HTR-8/SVneo (cell line): ENCODE results near the gene LRP2.
"Not testable (repeated sequence)": the region's sequence is repeated elsewhere in the genome, so short reads cannot be mapped to it uniquely, and the experiment has no call there.

ENCODE experiments used
- DNase-seq: peaks from one replicate; pipeline ENCODE4 v3.0.0; 2011; ENCODE audit warnings: low spot score, mixed read lengths; ENCODE audit not compliant: insufficient read length
- FAIRE-seq: peaks from 2 replicates; lab custom pipeline; 2011; peaks lifted over from hg19 to GRCh38; lab: Jason Lieb, UNC

LRP2 gene

GRCh38 chr2:169349535-169349934, 12.8 kb downstream of the LRP2 start:
- FAIRE-seq: no peak
- DNase-seq: no peak

DNA sequence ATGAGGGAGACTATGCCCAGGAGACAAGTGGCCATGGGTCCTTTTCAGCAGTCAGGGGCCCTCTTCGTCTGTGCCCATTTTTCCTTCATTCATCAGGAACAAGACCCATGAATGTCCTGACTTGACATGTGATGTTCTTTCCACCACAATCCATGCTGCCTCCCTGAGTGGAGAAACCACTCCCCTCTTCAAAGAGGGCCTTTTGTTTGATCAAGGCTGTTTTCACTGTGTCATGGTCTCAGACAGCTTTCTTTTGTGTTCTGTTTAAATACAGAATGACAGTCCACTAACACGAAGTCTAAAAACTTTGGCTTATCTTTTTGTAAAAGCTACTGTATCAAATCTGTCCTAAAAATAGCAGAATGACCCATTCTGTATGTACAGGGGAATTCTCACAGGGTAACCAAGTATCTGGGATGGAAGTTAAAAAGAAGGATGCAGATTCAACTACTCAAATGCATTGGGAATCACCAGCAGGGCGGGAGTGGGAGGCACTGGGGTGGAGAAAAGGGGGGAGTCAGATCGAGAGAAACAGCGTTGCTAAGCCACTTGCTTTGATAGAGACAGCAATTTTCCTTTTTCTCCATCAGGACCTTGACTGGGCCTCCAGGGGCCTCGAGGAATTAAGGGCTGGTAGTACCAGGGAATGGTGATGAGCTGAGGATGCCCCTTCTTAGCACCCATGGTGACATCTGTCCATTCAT, 13.9 kb downstream of the LRP2 start:
- DNase-seq (no peak), FAIRE-seq (no peak)

GRCh38 chr2:169345486-169346437, 16.6 kb downstream of the LRP2 start:
- DNase-seq (no peak), FAIRE-seq (no peak)

GRCh38 chr2:169344736-169345485, 17.4 kb downstream of the LRP2 start:
- FAIRE-seq (no peak), DNase-seq (no peak)

- no peak for DNase-seq
- no peak for FAIRE-seq
Measured at GRCh38 chr2:169343202-169343601, 19.1 kb downstream of the LRP2 start.

DNA sequence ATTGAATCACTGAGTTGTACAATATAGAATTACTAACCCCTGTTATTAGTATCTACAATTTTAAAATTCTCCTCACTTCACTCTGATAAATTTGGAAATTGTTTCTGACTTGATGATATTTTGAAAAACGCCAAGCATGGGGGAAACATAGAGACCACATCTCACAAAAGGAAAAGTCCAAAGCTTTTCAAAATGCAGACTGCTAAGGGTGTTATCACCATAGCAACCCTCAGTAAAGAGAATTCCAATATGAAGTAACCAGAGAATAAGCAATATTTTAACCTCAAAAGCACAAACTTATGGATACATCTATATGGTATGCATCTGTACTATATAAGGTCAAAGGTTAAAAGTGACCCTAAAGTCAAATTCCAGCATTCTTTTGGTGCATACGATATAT, 22.7 kb downstream of the LRP2 start:
- DNase-seq (no peak), FAIRE-seq (no peak)

DNA sequence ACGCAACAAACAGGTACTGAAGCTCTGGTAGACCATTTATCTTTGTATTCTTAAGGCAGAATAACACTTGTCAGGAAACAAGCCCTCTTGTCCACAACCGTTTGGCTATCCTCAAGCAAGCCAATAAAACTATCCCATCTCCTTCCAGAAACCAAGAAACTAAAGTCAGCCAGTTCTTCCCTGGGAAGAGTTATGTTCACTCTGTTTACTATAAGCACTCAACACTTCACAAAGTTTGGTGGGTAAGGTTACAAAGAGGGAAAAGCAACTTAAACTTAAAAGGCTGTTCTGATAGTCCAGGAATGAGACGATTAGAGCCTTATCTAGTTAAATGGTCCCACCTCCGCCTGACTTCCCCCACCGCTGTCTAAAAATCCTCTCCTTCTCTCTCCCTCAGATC, 25.6 kb downstream of the LRP2 start:
- FAIRE-seq (no peak), DNase-seq (no peak)

GRCh38 chr2:169330555-169331198, 31.7 kb downstream of the LRP2 start:
- DNase-seq (no peak), FAIRE-seq (no peak)

DNA sequence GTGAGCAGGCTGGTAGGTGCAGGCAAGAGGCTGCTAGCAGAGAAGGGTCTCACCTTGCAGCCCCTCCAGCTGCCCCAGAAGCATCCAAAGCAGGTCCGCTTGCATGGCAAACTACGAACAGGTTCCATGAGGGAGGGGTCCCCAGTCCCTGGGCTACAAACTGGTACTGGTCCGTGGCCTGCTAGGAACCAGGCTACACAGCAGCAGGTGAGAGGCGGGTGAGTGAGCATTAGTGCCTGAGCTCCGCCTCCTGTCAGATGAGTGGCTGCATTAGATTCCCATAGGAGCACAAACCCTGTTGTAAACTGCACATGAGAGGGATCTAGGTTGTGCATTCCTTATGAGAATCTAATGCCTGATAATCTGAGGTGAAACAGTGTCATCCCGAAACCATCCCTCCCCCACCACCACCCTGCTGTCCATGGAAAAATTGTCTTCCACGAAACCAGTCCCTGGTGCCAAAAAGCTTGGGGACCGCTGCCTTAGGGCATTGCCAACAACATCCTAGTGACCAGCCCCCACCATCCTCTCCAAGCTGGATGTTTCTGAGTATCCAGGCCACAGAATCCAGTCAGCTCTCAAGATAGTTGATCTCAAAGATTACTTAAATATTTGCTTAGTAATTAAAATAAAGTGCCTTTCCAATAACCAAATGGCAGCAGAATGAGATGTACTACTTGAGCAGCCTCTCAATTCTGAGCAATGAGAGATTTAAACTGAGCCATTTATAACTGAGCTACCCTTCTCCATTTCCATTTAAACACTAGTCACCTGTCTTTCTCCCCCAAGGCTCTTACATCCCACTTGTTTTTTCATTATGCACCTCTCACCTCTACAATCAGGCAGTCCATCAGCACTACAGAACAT, 32.4 kb downstream of the LRP2 start:
- no peak for DNase-seq
- FAIRE-seq: no peak

DNA sequence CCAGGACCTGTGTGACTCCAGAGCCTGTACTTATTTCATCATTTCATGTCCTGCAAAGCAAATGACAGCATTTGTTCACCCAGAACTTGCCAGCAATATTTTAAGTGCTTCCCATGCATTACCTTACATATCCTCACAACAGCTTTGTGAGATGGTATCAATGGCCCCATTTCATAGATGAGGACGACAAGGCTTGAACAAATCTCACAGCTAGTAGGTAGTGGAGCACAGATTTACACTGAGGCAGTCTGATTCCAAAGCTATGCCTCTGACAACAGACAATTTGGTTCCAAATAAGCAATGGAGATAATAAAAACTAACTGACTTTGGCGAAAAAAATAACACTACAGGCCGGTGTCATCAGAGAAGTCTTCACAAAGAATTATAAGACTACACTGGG, 33.5 kb downstream of the LRP2 start:
- DNase-seq (no peak), FAIRE-seq (no peak)

DNA sequence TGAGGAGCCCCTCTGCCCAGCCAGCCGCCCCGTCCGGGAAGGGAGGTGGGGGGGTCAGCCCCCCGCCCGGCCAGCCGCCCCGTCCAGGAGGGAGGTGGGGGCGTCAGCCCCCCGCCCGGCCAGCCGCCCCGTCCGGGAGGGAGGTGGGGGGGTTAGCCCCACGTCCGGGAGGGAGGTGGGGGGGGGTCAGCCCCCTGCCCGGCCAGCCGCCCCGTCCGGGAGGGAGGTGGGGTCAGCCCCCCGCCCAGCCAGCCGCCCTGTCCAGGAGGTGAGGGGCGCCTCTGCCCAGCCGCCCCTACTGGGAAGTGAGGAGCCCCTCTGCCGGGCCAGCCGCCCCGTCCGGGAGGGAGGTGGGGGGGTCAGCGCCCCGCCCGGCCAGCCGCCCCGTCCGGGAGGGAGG, 34.5 kb downstream of the LRP2 start:
- not testable (repeated sequence) for FAIRE-seq, DNase-seq

GRCh38 chr2:169325886-169326285, 36.4 kb downstream of the LRP2 start:
- FAIRE-seq, DNase-seq: not testable (repeated sequence)

- DNase-seq: no peak
- no peak for FAIRE-seq
Measured at GRCh38 chr2:169324581-169325260, 37.6 kb downstream of the LRP2 start.

DNA sequence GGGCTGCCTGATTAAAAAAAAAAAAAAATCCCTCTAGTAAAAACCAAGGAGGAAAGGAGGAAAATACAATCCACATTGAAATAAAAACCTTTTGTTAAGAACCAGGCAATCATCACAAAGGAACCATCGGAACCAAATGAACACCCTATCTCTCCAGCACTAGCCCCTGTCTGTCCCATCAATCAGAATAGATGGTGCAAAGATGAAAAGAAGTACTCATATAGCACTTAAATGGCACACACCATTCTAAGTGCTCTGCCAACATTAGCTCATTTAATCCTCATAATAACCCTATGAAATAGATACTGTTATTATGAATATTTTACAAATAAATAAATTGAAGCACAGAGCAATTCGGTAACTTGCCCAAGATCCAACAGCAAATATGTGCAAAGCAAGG, 38.5 kb downstream of the LRP2 start:
- DNase-seq (no peak), FAIRE-seq (no peak)

DNA sequence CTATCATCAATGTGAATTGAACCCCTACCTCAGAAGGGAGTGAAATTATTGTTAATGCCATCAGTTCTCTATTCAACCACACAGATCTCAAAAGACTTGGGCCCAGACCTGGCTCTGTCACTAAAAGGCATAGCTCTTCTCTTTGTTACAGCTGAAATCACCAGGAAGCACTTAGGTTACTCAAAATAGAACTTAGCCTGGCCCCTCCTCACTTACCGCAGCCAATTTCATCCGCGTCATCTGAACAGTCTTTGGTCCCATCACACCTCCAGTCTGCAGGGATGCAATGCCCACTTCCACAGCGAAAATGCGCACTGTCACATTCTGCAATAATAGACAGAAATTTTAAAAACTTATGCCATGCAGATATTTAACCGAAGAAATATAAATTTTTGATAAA, 41.8 kb downstream of the LRP2 start:
- DNase-seq: no peak

GRCh38 chr2:169315357-169315756, 47.0 kb downstream of the LRP2 start:
- no peak for FAIRE-seq
- DNase-seq: no peak

More for the DNA sequence above, 41.8 kb downstream of the LRP2 start:
- no peak for FAIRE-seq

GRCh38 chr2:169308349-169308748, 54.0 kb downstream of the LRP2 start:
- DNase-seq, FAIRE-seq: not testable (repeated sequence)

GRCh38 chr2:169304689-169305088, 57.6 kb downstream of the LRP2 start:
- not testable (repeated sequence) for FAIRE-seq, DNase-seq
